GM23248 (cell line): Measurements from ENCODE around the gene ARHGEF11.

Source experiments
- EZH2 ChIP-seq: fragments of 200-600 bp; sonication (generic); IDR thresholded peaks from 2 replicates; pipeline ENCODE4 v1.6.1; 2018; ENCODE audit warnings: antibody characterized with exemption, mild to moderate bottlenecking; ENCODE audit not compliant: insufficient read depth, poor library complexity, severe bottlenecking
- EZH2phosphoT487 ChIP-seq: fragments of 200-600 bp; sonication (generic); IDR thresholded peaks from 2 replicates; pipeline ENCODE4 v1.6.1; 2018; ENCODE audit warnings: antibody characterized with exemption, moderate library complexity, mild to moderate bottlenecking, low read depth; ENCODE audit not compliant: insufficient read depth

- TF ChIP-seq EZH2 (no peak), EZH2phosphoT487 (no peak)
Observed at GRCh38 chr1:157042846-157043245, 2.7 kb downstream of the ARHGEF11 start.
